Osteocyte (in vitro differentiated cells): Measurements from ENCODE around the gene PER3. TPM values are rescaled to one million over a fixed set of nuclear protein-coding genes. Genes with fewer than 3 reads are reported as not detected.

Experiments
- DNase-seq: peaks from one replicate; pipeline ENCODE4 v3.0.0; 2021; ENCODE audit warnings: mixed read lengths; ENCODE audit not compliant: unreplicated experiment; ENCODE audit errors: extremely low spot score
- H3K27ac Mint-ChIP-seq: one replicate; pipeline ENCODE4 v1.8.0; 2021; ENCODE audit warnings: mild to moderate bottlenecking, mixed read lengths; ENCODE audit not compliant: unreplicated experiment
- H3K27me3 Mint-ChIP-seq: one replicate; pipeline ENCODE4 v1.8.0; 2021; ENCODE audit warnings: mixed read lengths; ENCODE audit not compliant: unreplicated experiment
- H3K36me3 Mint-ChIP-seq: one replicate; pipeline ENCODE4 v1.8.0; 2021; ENCODE audit warnings: mixed read lengths; ENCODE audit not compliant: unreplicated experiment
- H3K4me1 Mint-ChIP-seq: one replicate; pipeline ENCODE4 v1.8.0; 2021; ENCODE audit warnings: mixed read lengths; ENCODE audit not compliant: unreplicated experiment
- H3K4me3 Mint-ChIP-seq: one replicate; pipeline ENCODE4 v1.8.0; 2021; ENCODE audit warnings: mild to moderate bottlenecking, moderate library complexity, mixed read lengths; ENCODE audit not compliant: unreplicated experiment
- H3K9me3 Mint-ChIP-seq: one replicate; pipeline ENCODE4 v1.8.0; 2021; ENCODE audit warnings: mixed read lengths; ENCODE audit not compliant: unreplicated experiment
- total RNA-seq: library from RNA; stranded (reverse); gene quantifications from 2 replicates; pipeline ENCODE4 v1.2.1, GENCODE V29; 2021
- TF ChIP-seq, protein P1 (sequence below): fragments of 200-600 bp; sonication (generic); IDR thresholded peaks from 2 replicates; pipeline ENCODE4 v1.5.0; 2021; ENCODE audit warnings: antibody characterized with exemption, mild to moderate bottlenecking, moderate library complexity

The PER3 gene
- total RNA-seq, 1 donor from 2014 or later: 8.8 TPM

DNA sequence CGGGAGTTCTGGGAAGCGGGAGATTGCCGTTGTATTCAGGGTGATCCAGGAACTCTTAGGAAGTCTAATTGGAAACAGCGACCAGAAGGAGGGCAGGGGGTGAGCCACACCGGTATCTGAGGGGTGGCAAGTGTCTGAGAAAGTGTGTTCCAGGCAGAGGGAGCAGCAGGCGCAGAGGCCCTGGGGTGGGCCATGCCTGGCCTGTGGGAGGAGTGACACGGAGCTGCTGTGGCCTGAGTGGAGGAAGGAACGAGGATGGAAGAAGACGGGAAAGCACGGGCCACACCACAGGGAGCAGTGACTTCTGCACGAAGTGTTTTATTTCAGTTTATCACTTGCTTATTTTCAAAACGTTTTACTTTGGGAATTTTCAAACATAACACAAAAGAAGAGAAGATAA lies 11.3 kb downstream of the PER3 start:
- no peak for DNase-seq
- TF ChIP-seq, protein P1, sequence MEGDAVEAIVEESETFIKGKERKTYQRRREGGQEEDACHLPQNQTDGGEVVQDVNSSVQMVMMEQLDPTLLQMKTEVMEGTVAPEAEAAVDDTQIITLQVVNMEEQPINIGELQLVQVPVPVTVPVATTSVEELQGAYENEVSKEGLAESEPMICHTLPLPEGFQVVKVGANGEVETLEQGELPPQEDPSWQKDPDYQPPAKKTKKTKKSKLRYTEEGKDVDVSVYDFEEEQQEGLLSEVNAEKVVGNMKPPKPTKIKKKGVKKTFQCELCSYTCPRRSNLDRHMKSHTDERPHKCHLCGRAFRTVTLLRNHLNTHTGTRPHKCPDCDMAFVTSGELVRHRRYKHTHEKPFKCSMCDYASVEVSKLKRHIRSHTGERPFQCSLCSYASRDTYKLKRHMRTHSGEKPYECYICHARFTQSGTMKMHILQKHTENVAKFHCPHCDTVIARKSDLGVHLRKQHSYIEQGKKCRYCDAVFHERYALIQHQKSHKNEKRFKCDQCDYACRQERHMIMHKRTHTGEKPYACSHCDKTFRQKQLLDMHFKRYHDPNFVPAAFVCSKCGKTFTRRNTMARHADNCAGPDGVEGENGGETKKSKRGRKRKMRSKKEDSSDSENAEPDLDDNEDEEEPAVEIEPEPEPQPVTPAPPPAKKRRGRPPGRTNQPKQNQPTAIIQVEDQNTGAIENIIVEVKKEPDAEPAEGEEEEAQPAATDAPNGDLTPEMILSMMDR: no peak
- Mint-ChIP-seq H3K27ac (no peak overlapping the region), H3K4me3 (no peak overlapping the region), H3K36me3 (peaks cover 24% of the 10 kb centered on the region), H3K27me3 (no peaks in the 10 kb centered on the region), H3K9me3 (peaks cover 3% of the 10 kb centered on the region), H3K4me1 (no peaks in the 10 kb centered on the region)

DNA sequence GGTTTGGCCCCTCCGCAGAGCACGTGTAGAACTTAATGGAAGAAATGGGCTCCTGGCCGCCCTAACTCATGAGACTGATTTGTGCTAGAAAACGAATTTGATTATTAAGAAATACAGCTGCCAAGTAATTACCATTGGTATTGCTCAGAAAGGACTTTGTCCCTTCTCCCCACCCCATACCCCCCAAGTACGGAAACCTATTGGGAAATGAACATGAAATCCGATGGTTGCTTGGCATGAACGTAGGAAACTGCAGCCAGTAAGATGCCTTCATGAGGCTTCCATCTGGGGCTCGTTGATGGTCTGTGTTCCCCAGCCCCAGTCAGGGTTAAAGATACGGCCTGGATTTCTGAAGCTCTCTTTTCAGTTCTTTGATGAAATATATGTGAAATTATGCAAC lies 21.4 kb downstream of the PER3 start:
- no peaks in the 10 kb centered on the region for H3K9me3 Mint-ChIP-seq
- DNase-seq: no peak
- TF ChIP-seq, protein P1: no peak
- H3K27ac Mint-ChIP-seq: no peak overlapping the region
- H3K4me1 Mint-ChIP-seq: peaks cover 7% of the 10 kb centered on the region
- no peaks in the 10 kb centered on the region for H3K27me3 Mint-ChIP-seq
- peaks cover 7% of the 10 kb centered on the region for H3K36me3 Mint-ChIP-seq
- H3K4me3 Mint-ChIP-seq: no peak overlapping the region

DNA sequence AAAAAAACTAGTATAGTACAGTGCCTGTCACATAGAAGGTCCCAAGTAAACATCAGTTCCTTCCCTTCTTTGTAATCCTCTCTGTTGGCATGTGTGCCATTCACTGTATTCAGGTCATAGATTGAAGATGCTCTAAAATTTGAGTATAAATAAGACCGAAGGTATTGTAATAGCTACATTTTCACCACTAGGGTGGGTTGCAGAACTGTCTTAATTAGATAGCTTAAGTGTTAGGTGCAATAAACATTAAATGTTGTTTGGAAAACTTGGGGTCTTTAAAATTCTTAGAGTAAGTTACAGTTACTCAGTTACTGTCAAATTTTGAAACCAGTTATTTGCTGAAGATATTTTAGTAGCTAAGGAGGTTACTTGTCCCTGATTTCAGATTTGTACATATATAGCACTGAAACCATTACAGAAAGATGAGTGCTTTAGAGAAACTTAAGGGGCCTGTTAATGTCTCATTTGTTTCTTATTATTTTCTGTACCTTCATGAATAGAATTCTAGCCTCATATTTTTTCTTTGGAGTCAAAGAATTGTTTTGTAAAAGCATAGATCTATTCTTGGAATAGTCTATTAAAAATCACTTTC lies 24.3 kb downstream of the PER3 start:
- DNase-seq: no peak
- Mint-ChIP-seq H3K36me3 (peaks cover 23% of the 10 kb centered on the region), H3K4me3 (no peak overlapping the region), H3K4me1 (peaks cover 7% of the 10 kb centered on the region), H3K9me3 (peaks cover 6% of the 10 kb centered on the region), H3K27me3 (no peaks in the 10 kb centered on the region), H3K27ac (no peak overlapping the region)
- TF ChIP-seq, protein P1: peak; percentile 59

DNA sequence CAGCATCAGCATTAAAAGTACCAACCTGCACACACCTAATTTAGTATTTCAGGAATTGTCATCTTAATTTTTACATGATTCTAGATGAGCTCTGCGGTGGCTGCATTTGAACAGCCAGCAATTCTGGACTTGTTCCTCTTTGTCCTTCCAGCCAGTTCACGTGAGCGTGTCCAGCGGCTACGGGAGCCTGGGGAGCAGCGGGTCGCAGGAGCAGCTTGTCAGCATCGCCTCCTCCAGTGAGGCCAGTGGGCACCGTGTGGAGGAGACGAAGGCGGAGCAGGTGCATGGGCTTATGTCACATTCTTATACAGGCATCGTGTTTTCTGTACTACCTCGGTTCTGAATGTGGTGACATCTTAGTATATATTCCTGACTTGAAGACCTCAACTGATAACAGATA lies 25.7 kb downstream of the PER3 start:
- Mint-ChIP-seq H3K27ac (no peak overlapping the region), H3K9me3 (peaks cover 15% of the 10 kb centered on the region), H3K27me3 (no peaks in the 10 kb centered on the region), H3K36me3 (peaks cover 33% of the 10 kb centered on the region), H3K4me3 (no peak overlapping the region), H3K4me1 (peaks cover 7% of the 10 kb centered on the region)
- TF ChIP-seq, protein P1: no peak
- no peak for DNase-seq

DNA sequence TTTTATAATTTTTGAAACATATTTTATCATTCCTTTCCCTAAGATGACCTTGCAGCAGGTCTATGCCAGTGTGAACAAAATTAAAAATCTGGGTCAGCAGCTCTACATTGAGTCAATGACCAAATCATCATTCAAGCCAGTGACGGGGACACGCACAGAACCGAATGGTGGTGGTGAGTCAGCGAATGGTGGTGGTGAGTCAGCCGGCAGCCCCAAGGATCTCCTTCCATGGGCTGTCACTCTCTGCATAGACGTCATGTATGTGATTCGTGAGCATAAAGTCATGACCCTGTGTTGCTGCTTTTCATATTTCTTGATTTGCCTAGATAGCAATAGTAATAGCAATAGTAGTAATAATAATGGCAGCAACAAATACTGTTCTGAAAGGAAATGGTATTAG lies 26.3 kb downstream of the PER3 start:
- Mint-ChIP-seq H3K27ac (no peak overlapping the region), H3K27me3 (no peaks in the 10 kb centered on the region), H3K4me1 (peaks cover 7% of the 10 kb centered on the region), H3K4me3 (no peak overlapping the region), H3K9me3 (peaks cover 19% of the 10 kb centered on the region), H3K36me3 (peaks cover 30% of the 10 kb centered on the region)
- TF ChIP-seq, protein P1: no peak
- DNase-seq: no peak
